T-helper 1 cell treated with Interleukin-12 subunit alpha and Interleukin-12 subunit beta and Interleukin-4 antibody, amounts not matched to agents 30 ng/mL and 1 ng/mL, for 36 hours (primary cell): Measurements from ENCODE around the gene PLEKHG3. TPM values are rescaled to one million over a fixed set of nuclear protein-coding genes. Genes with fewer than 3 reads are reported as not detected.

ENCODE experiments used
- intact Hi-C: fragments of 100-400 bp; cut with micrococcal nuclease; formaldehyde crosslinking; loops from one replicate; pipeline ENCODE4 v1.15.1; 2024
- total RNA-seq: library from RNA; stranded (reverse); gene quantifications from 2 replicates; pipeline ENCODE4 v1.2.3, GENCODE V29; 2022

The PLEKHG3 gene
- total RNA-seq, 1 donor from 2014 or later, result 53.8 TPM

- intact Hi-C loops, result no loop called here
Measured at GRCh38 chr14:64777461-64777860, 73.2 kb downstream of the PLEKHG3 start.

- intact Hi-C loops, result no loop called here
Measured at GRCh38 chr14:64778104-64778754, 74.0 kb downstream of the PLEKHG3 start.

- intact Hi-C loops, result no loop called here
Measured at GRCh38 chr14:64779472-64779871, 75.2 kb downstream of the PLEKHG3 start.

DNA sequence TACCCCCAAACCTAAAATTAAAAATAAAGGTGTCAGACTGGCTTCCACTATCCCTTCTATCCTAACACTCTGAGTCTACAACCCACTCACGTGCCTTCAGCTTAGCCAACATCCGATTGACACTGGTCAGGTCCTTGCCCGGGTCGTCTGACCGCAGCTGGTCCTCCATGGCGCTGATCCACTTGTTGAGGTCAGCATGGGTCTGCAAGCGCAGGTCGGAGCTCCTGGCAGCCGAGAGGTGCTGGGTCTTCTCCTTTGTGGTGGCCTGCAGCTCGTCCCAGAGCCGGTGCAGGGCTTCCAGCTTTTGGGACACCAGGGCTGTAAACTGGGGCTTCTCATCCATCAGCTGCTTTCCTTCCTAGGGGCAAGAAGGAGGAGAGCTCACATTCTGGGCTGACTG is 78.0 kb downstream of the PLEKHG3 start:
- intact Hi-C loops, result no loop called here

DNA sequence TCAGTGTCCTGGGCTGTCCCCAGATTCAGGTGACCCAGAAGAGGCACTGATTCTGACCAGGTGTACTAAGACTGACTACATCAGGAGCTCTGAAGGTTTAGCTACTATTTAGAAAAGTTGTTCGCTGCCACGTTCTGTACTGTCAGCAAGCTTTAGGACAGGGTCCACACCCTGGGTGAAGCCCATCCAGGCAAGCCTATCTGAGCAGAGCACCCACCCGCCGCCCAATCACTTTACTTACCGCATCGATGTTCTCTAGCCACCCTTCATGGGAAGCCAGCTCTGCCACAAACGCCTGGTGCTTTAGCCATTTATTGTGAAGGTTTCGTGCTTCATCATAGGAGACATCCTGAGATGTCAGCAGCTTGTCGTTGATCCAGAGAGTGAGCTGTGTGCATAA is 79.8 kb downstream of the PLEKHG3 start:
- intact Hi-C loops, result no loop called here

DNA sequence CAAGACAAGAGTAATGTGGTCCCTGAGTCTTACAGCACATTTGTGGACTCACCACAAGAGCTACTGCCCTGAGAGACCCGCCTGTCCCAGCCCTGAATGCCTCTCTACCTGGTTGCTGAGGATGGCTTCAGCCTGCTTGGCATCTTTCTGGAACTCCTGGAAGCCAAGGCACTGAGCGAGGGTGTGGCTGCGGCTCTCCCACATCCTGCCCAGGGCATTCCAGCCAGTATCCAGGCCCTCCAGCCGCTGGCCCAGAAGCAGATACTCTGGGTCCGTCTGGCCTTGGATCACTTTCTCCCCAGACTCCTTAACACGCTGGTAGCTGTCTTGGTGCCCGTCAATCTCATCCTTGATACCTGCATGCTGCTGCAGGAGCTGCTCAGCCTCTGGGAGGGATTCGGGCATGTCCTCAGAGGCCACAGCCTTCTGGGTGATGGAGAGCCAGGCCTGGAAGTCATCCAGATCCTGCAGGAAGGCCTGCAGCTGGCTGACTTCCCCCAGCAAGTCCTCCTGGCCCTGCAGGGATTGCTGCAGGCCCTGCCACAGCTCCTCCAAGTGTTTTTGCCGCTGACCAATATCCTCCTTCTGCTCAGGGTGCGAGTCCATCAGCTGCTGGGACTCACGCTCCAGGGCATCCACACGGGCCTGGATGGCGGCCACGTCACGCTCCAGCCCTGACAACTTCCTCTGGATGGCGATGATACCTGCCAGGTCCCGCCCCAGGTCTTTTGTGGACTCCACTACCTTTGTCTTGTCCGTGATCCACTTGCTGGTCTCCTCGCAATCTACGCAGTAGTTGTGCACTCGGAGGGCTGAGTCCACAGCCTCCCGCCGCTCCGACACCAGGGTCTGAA is 82.3 kb downstream of the PLEKHG3 start:
- intact Hi-C loops, result no loop called here

DNA sequence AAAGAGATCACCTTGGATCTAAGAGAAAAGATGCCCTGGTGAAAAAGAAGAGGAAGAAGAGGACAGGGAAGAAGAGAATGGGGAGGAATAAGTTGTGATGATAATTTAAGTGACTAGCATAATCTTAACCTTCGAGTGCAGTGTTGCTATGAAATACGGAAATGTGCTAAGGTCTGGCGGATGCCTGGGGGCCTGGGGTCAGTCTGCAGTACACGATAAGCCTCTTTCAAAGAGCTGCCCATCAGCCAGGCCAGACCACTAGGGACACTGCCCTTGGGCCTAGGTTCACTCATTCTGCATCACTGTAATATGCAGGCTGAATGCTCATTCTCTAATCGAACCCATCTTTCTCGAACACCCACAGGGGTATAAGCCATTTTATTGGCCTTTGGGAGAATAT is 83.4 kb downstream of the PLEKHG3 start:
- intact Hi-C loops, result no loop called here

- intact Hi-C loops, result no loop called here
Measured at GRCh38 chr14:64788706-64789105, 84.5 kb downstream of the PLEKHG3 start.

DNA sequence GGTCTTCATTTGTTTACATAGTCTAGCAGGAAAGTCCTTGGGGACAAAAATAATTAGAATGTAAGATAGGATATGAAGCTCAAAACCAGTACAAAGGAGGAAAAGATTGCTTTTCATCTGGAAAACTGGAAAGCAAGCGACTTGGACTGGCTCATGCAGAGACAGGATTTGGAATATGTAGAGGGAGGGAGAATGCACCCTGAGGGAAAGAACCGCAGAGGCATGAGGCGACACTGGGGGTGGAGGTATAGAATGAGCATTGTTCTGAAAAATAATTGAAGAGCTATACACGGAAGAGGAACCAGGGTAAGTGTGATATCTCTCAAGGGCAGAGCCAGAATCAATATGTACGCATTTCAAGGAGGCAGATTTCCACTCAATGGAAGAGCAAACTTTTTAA is 85.5 kb downstream of the PLEKHG3 start:
- intact Hi-C loops, result no loop called here

- intact Hi-C loops, result no loop called here
Measured at GRCh38 chr14:64790478-64790877, 86.3 kb downstream of the PLEKHG3 start.

GRCh38 chr14:64792231-64792630 is 88.0 kb downstream of the PLEKHG3 start:
- intact Hi-C loops, result no loop called here

- intact Hi-C loops, result no loop called here
Measured at GRCh38 chr14:64792871-64793560, 88.8 kb downstream of the PLEKHG3 start.

- intact Hi-C loops, result no loop called here
Measured at GRCh38 chr14:64795211-64795610, 91.0 kb downstream of the PLEKHG3 start.

DNA sequence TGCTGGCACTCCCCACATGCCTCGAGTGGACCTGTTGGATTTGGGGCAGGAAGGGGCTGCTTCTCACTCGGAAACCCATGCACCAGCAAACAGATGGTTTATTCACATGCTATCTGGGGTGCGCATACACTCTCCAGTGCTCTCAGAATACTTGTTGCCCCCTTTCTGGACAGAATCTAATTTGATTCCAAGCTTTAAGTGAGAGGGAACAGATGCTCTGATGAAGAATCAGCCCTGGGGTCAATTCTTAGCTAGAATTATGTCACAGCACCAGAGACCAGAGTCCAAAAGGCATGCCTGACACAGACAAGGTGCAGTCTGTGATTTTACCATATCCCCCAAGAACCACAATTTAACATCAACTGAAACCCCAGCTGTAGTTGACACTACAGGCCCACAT is 91.7 kb downstream of the PLEKHG3 start:
- intact Hi-C loops, result no loop called here

DNA sequence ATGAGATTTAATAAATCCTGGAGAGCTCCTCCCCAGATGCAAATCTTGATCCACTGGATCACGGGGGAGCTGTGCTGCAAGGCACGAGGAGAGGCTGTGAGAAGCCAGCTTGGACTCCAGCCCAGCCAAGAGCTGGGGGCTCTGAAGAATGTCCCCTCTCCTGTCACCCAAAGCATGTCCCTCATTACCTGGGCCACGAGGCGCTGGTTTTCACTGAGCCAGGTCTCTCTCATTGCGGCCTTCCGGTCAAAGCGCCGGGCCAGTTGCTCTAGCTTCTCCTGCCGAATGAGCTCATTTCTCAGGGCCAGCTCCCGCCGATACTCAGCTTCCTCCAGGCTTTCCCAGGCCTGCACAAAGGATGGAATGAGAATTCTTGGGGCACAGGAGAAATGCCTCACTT is 92.1 kb downstream of the PLEKHG3 start:
- intact Hi-C loops, result no loop called here

- intact Hi-C loops, result no loop called here
Measured at GRCh38 chr14:64799555-64799954, 95.3 kb downstream of the PLEKHG3 start.

Other genes starting within 250 kb of the PLEKHG3 start
- 1.8 TPM in 2 replicates for gene AKAP5, start 238.9 kb upstream of the PLEKHG3 start, total RNA-seq
- 28.2 and 28.3 TPM in 2 replicates for gene ZBTB25, start 200.6 kb upstream of the PLEKHG3 start, total RNA-seq
- 77.6 and 78.4 TPM in 2 replicates for gene ZBTB1, start 199.7 kb upstream of the PLEKHG3 start, total RNA-seq
- gene HSPA2, start 163.7 kb upstream of the PLEKHG3 start, total RNA-seq, result 3.7 and 4.7 TPM in 2 replicates
- gene PPP1R36, start 154.5 kb upstream of the PLEKHG3 start, total RNA-seq, result 0.20 TPM in 1 of 2 replicates, not detected in the other
- not detected in 2 replicates for gene SPTB, start 175.5 kb downstream of the PLEKHG3 start, total RNA-seq
- 57.8 and 67.9 TPM in 2 replicates for gene CHURC1, start 210.0 kb downstream of the PLEKHG3 start, total RNA-seq
- not detected in 2 replicates for gene GPX2, start 238.3 kb downstream of the PLEKHG3 start, total RNA-seq